Measurements from ENCODE around the gene MAGOH.
"Not testable (repeated sequence)": the region's sequence is repeated elsewhere in the genome, so short reads cannot be mapped to it uniquely, and the experiment has no call there.

MAGOH gene

DNA sequence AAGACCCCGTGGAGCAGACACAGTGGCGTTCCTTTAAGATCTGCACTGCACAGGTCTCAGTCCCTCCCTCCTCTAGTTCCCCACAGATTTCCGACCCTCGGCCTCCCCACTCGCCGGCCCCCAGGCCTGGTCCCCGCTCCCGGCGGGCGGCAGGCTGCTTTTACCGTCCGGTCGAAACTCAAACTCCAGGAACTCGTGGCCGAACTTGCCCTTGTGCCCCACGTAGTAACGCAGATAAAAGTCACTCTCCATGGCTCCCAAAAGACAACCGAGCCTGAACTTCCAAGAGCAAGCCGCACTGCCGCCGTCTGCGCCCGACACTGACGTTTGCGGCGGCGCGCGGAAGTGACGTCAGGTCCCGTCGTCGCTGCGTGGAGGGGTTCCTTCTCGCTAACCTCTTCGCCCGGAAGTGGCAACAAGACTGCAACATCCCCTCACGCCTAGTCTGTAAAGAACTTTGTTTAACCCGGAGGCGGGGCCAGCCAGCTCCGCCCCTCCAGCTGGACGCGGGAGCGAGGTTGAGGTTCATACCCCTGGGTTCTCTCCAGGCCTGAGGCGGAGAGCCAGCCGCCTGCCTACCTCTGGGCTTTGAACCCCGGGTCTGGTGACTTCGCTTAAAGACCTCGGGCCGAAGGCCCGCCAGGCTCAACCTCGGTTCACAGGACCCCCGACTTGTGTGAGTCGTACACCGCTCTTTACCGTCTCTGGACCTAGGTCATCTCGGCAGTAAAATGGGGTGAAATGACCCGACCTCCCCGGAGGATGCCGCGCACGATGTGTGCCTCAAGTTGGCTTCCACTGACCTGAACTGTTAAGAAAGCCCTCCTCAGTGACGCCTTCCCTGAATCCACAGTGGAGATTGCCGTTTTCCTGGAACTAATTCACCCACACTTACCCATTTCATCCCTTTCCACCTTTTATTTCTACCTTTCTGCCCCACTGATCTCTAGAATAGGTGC lies at the start of gene MAGOH:
TSS of gene MAGOH (minus strand) at position 322 of the 959 bp plus-strand sequence. CDS start at position 252, 70 bp downstream.
- DNase-seq = peak; percentile 100

DNA sequence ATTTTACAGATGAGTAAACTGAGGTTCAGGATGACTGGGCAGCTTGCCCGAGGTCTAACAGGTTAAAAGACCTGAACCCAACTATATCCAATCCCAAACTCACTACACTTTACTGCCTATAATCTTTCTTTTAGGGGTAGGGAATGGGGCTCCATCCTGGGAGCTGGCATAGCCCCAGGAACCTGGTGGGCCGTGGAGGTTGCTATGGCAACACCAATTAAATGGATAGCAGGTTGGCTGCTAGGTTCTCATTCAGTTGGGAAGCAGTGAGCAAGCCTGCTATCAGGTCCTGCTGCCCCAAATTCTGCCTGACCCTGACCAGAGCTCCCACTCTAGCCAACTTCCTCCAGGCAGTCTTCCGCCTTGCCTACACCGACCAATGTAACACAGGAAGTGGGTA lies 48.6 kb upstream of the MAGOH start:
- no peak for DNase-seq

DNA sequence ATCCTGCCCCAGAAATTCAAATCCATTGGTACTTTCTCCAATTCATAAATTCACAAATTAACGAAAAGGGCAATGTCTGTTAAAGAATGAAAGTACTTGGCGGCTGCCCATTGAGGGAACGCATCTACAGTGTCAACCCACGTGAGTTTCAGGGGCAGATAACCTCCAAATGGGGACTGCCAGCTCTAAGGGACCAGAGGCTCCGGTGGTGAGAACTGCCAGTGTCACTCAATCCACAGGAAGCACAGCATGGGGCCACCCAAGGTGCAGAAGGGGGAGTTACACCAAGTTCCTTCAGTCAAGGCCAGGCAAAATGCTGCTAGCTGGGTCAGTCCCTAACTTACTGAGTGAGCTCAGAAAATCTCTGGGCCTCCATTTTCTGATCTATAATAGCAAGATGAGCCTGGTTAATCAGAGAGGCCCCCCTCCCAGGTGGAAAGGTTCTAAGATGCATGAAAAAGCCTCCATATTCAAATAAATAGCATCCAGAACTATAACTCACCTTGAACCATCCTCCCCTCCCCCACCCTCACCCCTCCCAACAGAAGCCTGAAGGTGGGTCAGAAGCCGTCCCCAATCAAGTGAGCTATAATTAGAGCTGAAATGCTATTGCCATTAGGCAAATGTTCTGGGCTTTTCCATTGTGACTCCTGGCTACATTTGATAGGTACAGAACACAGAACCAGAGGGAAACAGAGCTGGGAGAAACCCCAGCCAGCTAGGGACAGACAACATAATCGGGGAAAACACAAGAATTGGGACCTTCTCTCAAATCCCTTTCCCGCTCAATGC lies 47.8 kb upstream of the MAGOH start:
- no peak for DNase-seq

DNA sequence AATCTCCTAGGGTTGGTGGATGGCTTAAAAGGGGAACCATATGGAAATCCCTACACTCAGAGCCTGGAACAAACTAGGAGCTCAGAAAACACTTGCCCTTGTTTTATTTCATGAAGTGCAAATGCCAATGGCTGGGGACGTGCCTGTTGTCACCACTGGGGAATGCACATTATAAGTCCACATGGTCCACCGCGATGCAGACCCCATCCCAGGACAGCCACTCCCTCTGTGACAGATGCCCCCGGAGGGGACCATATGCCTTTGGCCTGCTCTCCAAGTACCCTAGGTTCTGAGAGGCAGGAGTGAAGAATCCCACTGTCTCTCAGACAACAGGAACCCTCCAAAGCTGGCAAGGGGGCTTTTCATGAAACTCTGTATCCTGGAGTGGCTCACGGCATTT lies 47.2 kb upstream of the MAGOH start:
- no peak for DNase-seq

DNA sequence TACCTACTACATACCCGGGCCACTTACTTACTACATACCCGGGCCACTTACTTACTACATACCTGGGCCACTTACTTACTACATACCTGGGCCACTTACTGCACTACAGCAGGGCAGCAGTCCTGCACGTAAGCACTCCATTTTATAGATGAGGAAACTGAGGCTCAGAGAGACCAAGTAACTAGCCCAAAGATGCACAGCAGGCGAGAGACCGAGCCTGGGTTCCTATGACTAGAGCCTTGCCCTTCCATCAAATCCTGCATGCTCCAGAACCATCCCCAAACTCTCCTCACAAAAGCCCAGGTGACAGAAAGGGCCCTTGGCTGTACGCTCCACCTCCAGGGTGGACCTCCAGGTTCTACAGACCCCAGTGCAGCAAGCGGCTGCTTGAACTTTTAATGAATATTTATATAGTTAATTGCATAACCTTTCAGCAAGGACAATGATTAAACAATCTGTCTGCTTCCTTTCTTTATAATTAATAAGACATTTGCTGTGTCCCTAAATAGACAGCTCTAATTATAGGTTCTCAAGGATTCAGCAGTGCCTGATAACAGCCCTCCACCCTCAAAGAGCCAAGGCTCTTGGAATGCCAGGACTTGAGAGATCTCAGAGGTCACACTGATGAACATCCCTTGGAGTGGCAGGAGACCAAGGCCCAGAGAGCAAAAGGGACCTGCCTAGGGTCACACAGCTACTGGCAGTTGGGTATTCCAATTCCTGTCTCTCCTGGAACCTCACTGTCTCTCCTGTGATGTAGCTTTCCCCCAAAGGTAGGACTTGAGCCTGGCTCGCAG lies 46.1 kb upstream of the MAGOH start:
- no peak for DNase-seq

DNA sequence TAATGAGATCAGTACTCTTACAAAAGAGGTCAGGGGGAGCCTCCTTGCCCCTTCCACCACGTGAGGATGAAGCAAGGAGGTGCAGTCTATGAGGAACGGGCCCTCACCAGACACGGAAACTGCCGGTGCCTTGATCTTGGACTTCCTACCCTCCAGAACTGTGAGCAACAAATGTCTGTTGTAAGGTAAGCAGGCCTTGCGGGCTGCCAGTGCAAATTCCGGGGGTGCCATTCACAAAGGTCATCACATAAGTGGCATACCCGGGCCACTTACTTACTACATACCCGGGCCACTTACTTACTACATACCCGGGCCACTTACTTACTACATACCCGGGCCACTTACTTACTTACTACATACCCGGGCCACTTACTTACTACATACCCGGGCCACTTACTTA lies 44.8 kb upstream of the MAGOH start:
- not testable (repeated sequence) for DNase-seq

DNA sequence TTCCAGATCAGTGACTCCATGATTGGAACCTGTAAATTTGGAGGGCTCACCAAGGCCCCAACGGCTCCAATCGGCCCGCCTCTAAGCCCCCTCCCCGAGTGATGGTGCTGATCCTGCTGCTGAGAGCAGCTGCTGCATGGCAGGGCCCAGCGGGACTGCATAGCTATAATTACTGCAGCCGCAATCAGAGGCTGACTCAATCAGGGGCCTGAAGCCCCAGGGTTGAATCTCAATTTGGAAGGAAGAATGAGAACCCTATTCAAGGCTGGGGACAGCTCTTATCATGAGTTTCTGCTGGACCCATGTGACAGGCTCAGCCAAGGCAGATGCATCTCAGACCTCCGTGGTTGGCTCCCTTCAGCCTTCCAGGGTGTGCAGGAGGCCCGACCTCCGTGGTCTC lies 42.8 kb upstream of the MAGOH start:
- no peak for DNase-seq

DNA sequence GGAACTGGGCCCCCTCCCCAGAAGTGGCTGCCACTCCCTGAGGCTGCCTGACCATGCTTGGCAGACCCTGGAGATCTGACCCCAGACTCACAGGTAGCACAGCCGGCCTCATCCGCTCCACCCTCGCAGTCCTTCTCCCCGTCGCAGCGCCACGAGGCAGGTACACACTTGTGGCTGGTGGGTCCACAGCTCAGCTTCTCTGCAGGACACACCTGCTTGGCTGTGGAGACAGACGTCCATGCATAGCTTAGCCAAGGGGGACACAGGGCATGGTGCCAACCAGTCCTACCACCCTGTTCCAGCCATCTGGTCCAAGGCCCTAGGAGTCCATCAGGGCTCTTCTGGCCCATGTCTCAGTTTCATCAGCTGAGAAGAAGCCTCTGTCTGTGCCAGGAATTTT lies 42.2 kb upstream of the MAGOH start:
- DNase-seq = no peak

DNA sequence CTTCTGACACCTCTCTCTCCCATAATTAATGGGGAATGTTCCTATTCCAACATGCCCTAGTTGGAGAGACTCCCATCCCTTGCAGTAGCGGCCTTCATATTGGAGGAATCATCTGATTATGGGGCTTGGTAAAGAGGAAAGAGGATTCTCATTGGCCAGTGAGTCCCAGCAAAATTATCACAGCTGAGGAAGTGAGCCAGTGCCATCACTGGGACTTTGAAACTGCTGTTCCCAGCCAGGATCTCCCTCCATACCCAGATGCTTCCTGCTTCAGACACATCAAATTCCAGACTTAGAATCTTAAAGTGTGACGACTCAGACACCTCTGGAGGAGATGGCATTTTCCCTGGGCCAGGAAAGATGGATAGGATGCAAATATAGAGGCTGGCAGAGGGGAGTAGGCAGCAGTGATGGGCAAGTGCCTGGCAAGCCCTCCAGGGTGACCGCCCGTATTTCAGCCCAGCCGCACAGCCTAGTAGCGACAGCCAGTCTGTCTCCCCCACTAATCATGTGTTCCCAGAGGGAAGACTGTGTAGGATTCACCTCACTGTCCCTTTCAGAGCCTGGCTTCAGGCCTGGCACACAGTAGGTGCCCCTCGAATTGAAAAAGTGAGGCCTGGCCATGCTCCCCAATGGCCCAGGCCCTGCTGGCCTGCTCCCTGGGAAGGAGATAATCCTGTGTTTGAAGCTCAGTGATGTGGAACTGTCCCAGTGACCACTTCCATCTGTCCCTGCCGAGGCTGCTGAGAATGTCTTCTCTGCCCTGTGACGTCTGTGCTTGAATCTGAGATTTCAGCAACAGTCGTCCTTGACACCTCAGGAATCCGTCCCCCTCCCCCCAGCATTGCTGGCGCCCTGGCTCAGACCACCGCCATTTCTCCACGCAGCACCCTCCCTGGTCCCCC lies 41.2 kb upstream of the MAGOH start:
- DNase-seq = no peak

DNA sequence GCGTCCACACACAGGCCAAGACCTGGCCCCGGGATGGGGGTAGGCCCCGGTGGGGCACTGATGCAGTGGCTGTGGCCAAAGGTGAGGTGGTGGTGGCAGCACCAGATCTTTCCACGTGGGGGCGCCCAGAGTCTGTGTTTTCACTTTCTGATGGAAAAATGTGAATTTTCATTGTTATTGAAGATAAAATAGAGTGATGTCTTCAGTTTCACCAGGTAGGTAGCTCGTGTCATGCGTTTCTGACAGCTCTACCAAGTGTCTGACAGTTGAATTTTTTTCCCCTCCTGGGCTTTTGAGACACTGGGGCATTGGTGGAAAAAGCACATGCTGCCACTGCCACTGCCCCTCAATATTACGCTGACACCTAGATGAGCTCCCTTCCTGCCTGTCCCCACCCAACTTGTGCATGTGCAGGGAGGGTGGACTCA lies 40.0 kb upstream of the MAGOH start:
- peak; percentile 75 for DNase-seq

DNA sequence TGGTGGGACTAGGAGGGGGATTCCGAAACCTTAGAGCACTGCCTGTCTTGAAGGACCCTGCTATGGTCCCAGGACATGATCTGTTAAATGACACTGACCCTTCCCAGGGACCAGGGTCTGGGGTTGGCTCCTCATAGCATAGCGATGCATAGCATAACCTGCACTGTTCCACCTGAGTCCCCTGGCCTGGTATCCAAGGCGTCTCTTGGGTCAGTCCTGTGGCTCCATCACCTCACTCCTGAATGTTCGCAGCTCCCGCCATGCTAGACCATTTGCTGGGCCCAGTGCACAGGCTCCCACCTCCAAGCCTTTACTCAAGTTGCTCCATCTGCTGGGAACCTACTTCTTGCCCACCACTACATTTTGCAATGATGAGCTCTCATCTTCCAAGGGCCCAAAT lies 39.0 kb upstream of the MAGOH start:
- no peak for DNase-seq

DNA sequence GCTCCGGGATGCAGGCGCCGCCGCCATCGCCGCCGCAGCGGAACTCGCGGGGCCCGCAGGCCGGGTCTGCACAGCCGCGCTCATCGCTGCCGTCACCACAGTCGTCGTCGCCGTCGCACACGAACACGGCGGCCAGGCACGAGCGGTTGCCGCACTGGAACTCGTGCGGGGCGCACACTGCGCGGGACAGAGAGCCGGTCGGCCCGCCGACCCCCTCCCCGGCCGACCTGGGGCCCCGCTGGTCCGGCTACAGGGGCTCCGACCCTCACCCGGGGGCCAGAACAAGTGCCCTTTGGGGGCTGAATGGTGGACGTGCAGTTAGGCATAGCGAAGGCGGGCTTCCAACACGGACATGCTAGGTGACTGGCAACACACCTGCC lies 38.6 kb upstream of the MAGOH start:
- DNase-seq = no peak

DNA sequence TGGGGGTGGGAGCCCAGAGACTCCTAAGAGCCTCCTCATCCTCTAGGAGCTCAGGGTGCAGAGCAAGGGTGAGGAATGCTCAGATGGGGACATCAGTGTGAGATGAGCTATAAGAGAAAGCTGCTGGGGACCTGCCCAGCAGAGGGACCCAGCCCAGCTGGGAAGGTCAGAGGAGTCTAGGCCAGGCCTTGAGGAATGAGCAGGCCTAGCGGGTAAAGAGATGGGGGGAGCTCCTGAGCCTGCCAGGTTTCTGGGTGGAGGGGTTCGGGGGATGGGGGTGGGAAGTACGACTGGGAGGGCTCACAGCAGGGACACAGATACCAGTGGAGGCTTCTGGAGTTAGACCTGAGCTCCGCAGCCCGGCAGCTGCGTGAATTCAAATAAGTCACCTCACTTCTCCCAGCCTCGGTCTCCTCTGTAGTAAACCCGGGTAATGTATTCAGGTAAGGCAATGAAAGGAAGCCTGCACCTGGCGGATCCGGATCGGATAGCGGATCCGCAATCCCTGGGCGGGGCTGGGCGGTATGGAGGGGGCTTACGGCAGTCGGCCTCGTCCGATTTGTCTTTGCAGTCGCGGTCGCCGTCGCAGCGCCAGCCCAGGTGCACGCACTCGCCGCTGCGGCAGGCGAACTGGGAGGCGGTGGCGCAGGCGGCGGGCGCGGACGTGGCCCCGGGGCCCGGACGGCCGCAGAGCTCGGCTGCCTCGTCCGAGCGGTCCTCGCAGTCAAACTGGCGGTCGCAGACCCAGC lies 38.0 kb upstream of the MAGOH start:
- no peak for DNase-seq

DNA sequence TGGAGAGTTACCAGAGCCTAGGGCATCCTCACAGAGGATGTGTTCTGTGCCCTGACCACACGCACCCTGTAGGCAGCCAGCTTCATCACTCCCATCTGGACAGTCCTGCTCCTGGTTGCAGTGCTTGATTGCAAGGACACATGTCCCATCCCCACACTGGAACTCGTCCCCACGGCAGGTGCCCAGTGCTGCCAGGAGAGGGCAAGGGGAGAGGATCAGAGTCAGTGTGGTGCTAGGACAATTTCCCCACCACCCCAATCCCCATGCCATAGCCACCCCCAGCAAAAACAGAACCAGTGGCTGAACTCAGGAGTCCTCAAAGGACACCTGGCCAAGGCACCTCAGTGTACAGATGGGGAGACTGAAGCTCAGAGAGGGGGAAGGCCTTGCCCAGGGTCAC lies 37.2 kb upstream of the MAGOH start:
- DNase-seq = no peak

DNA sequence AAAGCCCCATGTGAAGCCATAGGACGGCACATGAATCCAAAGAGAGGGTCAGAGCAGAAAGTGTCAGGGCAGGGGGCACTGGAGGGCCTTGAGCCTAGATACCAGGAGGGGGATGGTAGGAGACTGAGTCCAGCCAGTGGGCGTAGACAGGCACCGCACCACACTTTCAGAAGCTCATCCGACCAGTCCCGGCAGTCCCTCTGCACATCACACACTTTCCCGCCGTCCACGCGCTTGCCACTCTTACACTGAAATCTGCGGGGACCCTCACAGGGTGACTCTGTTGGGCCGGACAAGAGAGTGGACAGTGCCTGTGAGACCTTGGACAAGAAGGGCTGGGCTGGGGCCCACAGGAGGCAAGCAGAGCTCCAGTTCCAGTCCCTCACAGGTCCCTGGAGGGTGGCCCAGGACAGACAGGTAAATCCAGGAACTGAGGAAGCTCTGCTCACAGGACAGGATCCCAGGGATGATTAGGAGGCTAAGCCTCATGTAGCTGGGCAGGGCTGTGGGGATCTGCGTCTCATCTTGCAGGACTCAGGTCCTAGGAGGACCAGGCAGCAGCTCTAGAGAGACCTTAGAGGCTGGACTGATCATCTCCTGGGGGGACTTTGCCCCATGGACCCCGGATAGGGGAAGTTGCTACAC lies 36.3 kb upstream of the MAGOH start:
- no peak for DNase-seq

DNA sequence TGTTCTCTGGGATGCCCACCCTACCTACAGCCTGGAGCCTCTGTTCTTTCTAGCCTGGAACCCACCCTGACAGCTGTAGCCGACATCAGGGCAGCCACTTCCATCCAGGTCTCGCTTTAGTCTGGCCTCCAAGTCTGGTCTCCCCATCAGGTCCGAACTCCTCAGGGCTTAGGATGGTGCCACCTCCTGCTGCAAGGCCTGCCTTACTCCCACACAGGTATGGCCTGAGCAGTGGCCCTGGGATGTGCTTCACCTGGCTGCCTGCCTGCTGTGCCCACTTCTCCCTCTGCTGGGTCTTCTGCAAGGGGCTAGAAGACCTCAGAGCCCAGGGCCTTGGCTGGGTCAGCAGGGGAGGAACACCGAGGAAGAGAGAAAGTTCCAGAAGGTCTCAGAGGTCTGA lies 35.7 kb upstream of the MAGOH start:
- DNase-seq = no peak

DNA sequence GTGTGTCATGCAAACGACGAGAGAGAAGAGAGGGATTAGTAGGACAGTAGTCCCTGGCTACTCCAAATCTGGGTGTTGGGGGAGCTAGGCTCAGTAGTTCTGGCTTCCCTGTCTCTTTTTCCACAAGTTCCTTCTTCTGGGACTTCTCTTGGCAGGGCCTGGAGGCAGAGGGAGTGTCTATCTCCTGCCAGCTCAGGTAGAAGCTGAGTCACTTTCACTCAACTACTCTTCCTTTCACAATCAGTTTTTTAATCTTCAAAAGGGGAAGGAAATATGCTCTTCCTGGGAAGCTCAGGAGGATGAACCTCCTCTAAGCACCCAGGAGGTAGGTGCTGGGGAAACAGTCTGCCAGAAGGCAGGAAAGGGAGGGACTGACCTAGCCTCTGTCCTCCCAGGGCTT lies 35.2 kb upstream of the MAGOH start:
- DNase-seq = no peak

DNA sequence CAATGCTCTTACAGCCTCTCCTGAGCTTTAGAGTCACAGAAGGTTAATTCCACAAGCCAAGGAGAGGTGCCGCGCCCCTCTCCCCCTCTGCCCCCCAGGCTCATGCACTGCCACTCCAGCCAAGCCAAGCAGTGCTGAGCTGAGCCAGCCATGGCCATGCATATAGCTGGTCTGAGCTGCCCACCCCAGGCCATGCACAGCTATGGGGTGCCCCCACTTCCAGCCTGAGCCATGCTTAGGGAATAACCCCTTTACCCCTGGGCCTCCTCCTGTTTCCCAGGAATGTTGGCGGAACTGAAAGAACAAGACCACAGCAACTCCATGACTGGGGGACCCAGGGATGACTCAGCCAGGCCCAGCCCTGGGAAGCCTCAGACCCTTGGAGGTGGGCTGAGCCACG lies 34.0 kb upstream of the MAGOH start:
- no peak for DNase-seq

DNA sequence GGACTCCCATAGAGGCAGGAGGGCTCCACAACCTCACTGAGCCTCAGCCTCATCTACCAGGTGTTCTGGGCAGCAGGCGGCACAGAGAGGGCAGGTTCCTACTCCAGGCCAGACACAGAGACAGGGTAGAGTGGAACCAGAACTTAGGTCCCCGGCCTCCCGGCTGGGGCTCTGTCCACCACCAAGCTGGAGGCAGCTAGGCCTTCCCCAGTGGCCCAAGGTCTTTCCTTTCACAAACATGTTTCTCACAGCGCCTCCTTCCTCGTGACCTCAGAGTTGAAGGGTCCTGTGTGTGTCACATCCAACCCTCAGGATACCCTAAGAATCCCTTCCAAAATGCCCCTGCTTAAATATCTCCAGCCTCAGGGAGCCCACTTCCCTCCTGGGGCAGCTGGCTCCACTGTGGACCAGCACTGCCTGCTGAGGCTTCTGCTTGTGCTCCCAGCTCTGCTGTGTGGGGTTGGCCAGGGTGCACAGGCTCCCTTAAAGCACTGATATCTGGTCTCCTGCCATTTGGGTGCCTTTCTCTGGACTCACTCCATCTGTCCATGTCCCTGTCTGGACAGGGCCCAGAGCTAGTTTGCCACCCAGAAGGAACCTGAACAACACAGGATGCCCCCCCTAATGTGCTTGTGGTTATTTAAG lies 33.2 kb upstream of the MAGOH start:
- no peak for DNase-seq

DNA sequence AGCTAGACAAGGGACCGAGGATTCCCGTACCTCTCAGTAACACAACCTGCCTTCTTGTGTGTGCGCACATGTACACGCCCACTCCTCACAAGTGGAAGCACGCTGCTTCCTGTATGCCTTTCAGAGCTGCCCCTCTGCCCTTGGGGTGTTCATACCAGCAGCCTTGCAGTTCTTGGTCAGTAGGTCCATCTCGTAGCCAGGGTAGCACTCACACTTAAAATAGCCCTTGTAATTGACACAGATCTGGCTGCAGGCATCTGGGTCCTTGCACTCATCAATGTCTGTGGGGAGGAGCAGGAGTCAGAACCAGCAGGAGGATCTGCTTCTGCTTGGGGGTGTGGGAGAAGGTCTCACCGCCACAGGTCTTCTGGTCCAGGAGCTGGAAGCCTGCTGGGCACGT lies 32.6 kb upstream of the MAGOH start:
- no peak for DNase-seq
